PC-3 (cell line): Measurements from ENCODE around the gene TNFSF13B.

Source experiments
- EZH2phosphoT487 ChIP-seq: fragments of 300-600 bp; sonication (generic); IDR thresholded peaks from 2 replicates; pipeline ENCODE4 v1.6.1; 2018; ENCODE audit warnings: mild to moderate bottlenecking, antibody characterized with exemption, low read length, borderline replicate concordance
- TF ChIP-seq, protein P1 (sequence below): fragments of 300-600 bp; sonication (generic); conservative IDR thresholded peaks from 2 replicates; pipeline ENCODE4 v1.5.1; 2017; ENCODE audit warnings: antibody characterized with exemption, low read depth, mild to moderate bottlenecking, low read length

DNA sequence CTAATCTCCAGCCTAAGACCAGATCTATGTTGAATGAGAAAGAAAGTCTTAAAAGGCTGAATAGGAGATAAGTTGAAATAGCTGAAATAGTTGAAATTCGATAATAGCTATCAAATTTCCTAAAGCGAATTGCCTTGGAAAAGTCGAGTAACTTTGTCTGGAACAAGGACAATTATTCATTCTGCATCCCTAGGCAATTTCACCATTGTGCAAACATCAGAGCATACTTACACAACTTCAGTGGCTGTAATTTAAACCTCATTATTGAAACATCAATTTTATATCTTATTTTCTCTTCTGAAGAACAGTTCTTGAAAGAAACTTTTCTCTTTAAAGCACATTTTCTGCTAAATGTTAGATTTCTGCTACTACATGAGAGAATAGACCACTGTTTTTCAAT, 13.6 kb downstream of the TNFSF13B start:
- TF ChIP-seq, protein P1, sequence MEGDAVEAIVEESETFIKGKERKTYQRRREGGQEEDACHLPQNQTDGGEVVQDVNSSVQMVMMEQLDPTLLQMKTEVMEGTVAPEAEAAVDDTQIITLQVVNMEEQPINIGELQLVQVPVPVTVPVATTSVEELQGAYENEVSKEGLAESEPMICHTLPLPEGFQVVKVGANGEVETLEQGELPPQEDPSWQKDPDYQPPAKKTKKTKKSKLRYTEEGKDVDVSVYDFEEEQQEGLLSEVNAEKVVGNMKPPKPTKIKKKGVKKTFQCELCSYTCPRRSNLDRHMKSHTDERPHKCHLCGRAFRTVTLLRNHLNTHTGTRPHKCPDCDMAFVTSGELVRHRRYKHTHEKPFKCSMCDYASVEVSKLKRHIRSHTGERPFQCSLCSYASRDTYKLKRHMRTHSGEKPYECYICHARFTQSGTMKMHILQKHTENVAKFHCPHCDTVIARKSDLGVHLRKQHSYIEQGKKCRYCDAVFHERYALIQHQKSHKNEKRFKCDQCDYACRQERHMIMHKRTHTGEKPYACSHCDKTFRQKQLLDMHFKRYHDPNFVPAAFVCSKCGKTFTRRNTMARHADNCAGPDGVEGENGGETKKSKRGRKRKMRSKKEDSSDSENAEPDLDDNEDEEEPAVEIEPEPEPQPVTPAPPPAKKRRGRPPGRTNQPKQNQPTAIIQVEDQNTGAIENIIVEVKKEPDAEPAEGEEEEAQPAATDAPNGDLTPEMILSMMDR = no peak
- TF ChIP-seq EZH2phosphoT487 = no peak
